Measurements from ENCODE around the gene IL9.

IL9 gene

DNA sequence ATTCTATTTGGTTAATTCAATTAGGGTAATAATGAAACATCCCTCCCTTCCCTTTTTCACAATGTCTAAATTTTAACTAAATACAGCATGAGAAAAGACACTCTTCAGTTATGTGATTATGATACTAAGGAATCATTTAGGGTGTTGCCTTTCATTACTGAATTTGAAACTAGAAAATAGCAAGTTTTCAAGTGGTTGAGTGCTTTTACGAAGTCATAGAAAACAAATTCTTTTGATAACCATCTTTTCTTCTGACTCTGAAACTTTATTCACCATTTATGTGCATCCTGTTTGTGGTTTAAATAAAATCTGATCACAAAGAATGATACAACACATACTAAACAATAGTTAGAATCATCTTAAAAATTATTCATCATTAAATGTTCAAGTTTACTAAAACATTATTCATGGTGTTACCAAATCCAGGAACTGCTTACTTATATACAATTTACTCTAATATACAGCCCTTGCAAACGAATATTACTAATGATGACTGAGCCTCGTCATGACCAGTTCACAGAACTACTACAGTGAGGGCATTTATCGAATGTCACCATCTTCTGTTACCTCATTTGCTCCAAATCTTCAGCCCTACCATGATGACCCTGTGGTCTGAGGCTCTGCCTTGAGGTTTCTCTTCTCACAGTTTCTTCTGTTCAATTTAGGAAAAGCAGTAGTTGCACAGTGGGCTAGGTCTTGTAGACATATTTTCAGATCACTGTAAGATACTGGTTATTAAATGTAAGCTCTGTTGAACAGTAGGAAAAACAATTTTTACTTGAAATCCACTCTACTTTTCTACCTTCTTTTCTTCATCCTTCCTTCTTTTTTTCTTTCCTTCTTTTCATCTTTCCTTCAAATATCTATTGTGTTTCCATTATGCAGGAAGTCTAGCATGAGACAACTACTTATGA is 18.3 kb upstream of the IL9 start:
- DNase-seq (ENCODE audit: low read depth, low spot score) = no peak
- H3K4me1 ChIP-seq (ENCODE audit: insufficient read depth, insufficient read length) = no peaks in the 10 kb centered on the region
- no peaks in the 10 kb centered on the region for H3K27me3 ChIP-seq (ENCODE audit: insufficient read depth, insufficient read length)
- no peaks in the 10 kb centered on the region for H3K36me3 ChIP-seq (ENCODE audit: insufficient read depth, insufficient read length, low read length)
- H3K9me3 ChIP-seq (ENCODE audit: insufficient read depth, low read length) = no peaks in the 10 kb centered on the region
- H3K4me3 ChIP-seq (ENCODE audit: insufficient read length, low read depth) = no peak overlapping the region
- TF ChIP-seq ZNF274 (IDR thresholded peaks at IDR 0.05; ENCODE audit: low read depth, low read length) (no peak), SUZ12 (IDR thresholded peaks at IDR 0.05; ENCODE audit: extremely low read depth, insufficient read depth, insufficient read length) (no peak), YY1 (IDR thresholded peaks at IDR 0.05; ENCODE audit: insufficient read depth, insufficient read length) (no peak)
- H3K9ac ChIP-seq (ENCODE audit: insufficient read length, low read depth) = no peak overlapping the region

GRCh38 chr5:135905144-135905543 is 9.5 kb upstream of the IL9 start:
- no peak overlapping the region for H3K9ac ChIP-seq (ENCODE audit: insufficient read length, low read depth)
- TF ChIP-seq ZNF274 (IDR thresholded peaks at IDR 0.05; ENCODE audit: low read depth, low read length) (no peak), SUZ12 (IDR thresholded peaks at IDR 0.05; ENCODE audit: extremely low read depth, insufficient read depth, insufficient read length) (no peak), YY1 (IDR thresholded peaks at IDR 0.05; ENCODE audit: insufficient read depth, insufficient read length) (no peak)
- no peak for DNase-seq (ENCODE audit: low read depth, low spot score)
- H3K36me3 ChIP-seq (ENCODE audit: insufficient read depth, insufficient read length, low read length) = no peaks in the 10 kb centered on the region
- no peaks in the 10 kb centered on the region for H3K4me1 ChIP-seq (ENCODE audit: insufficient read depth, insufficient read length)
- H3K9me3 ChIP-seq (ENCODE audit: insufficient read depth, low read length) = no peaks in the 10 kb centered on the region
- H3K4me3 ChIP-seq (ENCODE audit: insufficient read length, low read depth) = no peak overlapping the region
- no peaks in the 10 kb centered on the region for H3K27me3 ChIP-seq (ENCODE audit: insufficient read depth, insufficient read length)

DNA sequence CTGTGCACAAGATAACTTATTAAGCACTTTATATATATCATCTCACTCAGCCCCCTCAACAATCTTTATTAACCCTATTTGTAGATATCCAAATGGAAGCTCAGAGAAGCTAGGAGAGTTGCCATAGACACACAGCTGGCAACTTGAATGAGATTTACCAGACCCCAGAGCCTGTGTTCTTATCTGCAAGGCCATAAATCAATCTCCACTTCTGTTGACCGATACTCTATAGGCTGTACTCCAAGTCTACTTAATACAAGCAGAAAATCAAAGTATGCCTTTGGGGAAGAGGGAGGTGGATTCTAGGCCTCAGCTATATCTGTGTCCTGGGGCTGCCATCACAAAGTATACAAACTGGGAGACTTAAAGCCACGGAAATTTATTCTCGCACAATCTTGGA is 6.0 kb upstream of the IL9 start:
- Histone ChIP-seq H3K9me3 (ENCODE audit: insufficient read depth, low read length) (no peaks in the 10 kb centered on the region), H3K27me3 (ENCODE audit: insufficient read depth, insufficient read length) (no peaks in the 10 kb centered on the region), H3K4me3 (ENCODE audit: insufficient read length, low read depth) (no peak overlapping the region), H3K9ac (ENCODE audit: insufficient read length, low read depth) (no peak overlapping the region), H3K36me3 (ENCODE audit: insufficient read depth, insufficient read length, low read length) (no peaks in the 10 kb centered on the region), H3K4me1 (ENCODE audit: insufficient read depth, insufficient read length) (no peaks in the 10 kb centered on the region)
- no peak for DNase-seq (ENCODE audit: low read depth, low spot score)
- no peak for TF ChIP-seq YY1 (IDR thresholded peaks at IDR 0.05; ENCODE audit: insufficient read depth, insufficient read length)
- no peak for TF ChIP-seq ZNF274 (IDR thresholded peaks at IDR 0.05; ENCODE audit: low read depth, low read length)
- TF ChIP-seq SUZ12 (IDR thresholded peaks at IDR 0.05; ENCODE audit: extremely low read depth, insufficient read depth, insufficient read length) = no peak

GRCh38 chr5:135900276-135900675 is 4.6 kb upstream of the IL9 start:
- no peak for DNase-seq (ENCODE audit: low read depth, low spot score)
- no peak for TF ChIP-seq YY1 (IDR thresholded peaks at IDR 0.05; ENCODE audit: insufficient read depth, insufficient read length)
- no peak for TF ChIP-seq SUZ12 (IDR thresholded peaks at IDR 0.05; ENCODE audit: extremely low read depth, insufficient read depth, insufficient read length)
- no peak for TF ChIP-seq ZNF274 (IDR thresholded peaks at IDR 0.05; ENCODE audit: low read depth, low read length)
- H3K4me3 ChIP-seq (ENCODE audit: insufficient read length, low read depth) = no peak overlapping the region
- no peaks in the 10 kb centered on the region for H3K27me3 ChIP-seq (ENCODE audit: insufficient read depth, insufficient read length)
- no peaks in the 10 kb centered on the region for H3K36me3 ChIP-seq (ENCODE audit: insufficient read depth, insufficient read length, low read length)
- no peaks in the 10 kb centered on the region for H3K4me1 ChIP-seq (ENCODE audit: insufficient read depth, insufficient read length)
- no peaks in the 10 kb centered on the region for H3K9me3 ChIP-seq (ENCODE audit: insufficient read depth, low read length)
- H3K9ac ChIP-seq (ENCODE audit: insufficient read length, low read depth) = no peak overlapping the region

- TF ChIP-seq ZNF274 (IDR thresholded peaks at IDR 0.05; ENCODE audit: low read depth, low read length) (no peak), SUZ12 (IDR thresholded peaks at IDR 0.05; ENCODE audit: extremely low read depth, insufficient read depth, insufficient read length) (no peak), YY1 (IDR thresholded peaks at IDR 0.05; ENCODE audit: insufficient read depth, insufficient read length) (no peak)
- H3K36me3 ChIP-seq (ENCODE audit: insufficient read depth, insufficient read length, low read length) = no peaks in the 10 kb centered on the region
- H3K4me3 ChIP-seq (ENCODE audit: insufficient read length, low read depth) = no peak overlapping the region
- no peaks in the 10 kb centered on the region for H3K9me3 ChIP-seq (ENCODE audit: insufficient read depth, low read length)
- DNase-seq (ENCODE audit: low read depth, low spot score) = no peak
- H3K9ac ChIP-seq (ENCODE audit: insufficient read length, low read depth) = no peak overlapping the region
- no peaks in the 10 kb centered on the region for H3K4me1 ChIP-seq (ENCODE audit: insufficient read depth, insufficient read length)
- H3K27me3 ChIP-seq (ENCODE audit: insufficient read depth, insufficient read length) = no peaks in the 10 kb centered on the region
These were observed 3.0 kb upstream of the IL9 start for GRCh38 chr5:135898651-135899050.

DNA sequence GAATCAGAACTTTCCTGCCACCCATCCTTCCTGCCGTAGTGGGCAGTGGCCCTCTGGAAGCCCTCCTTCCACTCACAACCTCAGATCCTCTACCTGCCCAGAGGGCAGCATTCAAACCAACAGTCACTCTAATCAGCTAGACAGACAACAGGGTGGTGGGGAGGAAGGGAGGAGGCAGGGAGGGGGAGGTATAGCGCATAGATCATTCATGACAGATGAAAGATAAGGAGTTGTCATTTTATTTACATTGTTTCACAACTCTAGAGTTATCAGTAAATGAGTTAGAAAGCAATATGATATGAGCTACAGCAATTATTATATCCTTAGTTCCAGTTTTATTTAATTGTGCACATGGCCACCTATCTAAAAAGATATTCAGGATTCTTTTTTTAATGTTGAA is 852 bp downstream of the IL9 start:
- Histone ChIP-seq H3K4me3 (ENCODE audit: insufficient read length, low read depth) (no peak overlapping the region), H3K36me3 (ENCODE audit: insufficient read depth, insufficient read length, low read length) (no peaks in the 10 kb centered on the region), H3K9me3 (ENCODE audit: insufficient read depth, low read length) (no peaks in the 10 kb centered on the region), H3K27me3 (ENCODE audit: insufficient read depth, insufficient read length) (no peaks in the 10 kb centered on the region), H3K4me1 (ENCODE audit: insufficient read depth, insufficient read length) (no peaks in the 10 kb centered on the region), H3K9ac (ENCODE audit: insufficient read length, low read depth) (no peak overlapping the region)
- TF ChIP-seq YY1 (IDR thresholded peaks at IDR 0.05; ENCODE audit: insufficient read depth, insufficient read length) (no peak), SUZ12 (IDR thresholded peaks at IDR 0.05; ENCODE audit: extremely low read depth, insufficient read depth, insufficient read length) (no peak), ZNF274 (IDR thresholded peaks at IDR 0.05; ENCODE audit: low read depth, low read length) (no peak)
- no peak for DNase-seq (ENCODE audit: low read depth, low spot score)

DNA sequence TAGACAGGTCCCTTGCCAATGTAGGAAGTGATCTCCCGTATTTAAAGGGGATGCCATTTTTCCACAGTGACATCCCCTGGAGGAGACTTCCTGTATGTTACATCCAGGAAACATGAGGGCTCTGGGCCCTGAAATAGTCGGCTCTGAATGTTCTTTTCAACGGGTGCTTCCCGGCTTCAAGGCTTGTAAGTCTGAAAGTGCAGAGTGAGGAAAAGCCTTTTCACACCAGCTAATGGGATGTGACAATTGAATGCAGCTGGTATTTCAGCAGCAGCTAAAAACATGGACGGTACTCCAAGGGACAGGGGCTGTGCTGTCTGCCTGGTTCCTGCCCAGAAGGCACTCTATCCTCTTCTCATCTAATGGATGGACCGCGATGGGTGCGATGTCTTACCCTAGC is 1.4 kb downstream of the IL9 start:
- no peaks in the 10 kb centered on the region for H3K27me3 ChIP-seq (ENCODE audit: insufficient read depth, insufficient read length)
- no peak overlapping the region for H3K4me3 ChIP-seq (ENCODE audit: insufficient read length, low read depth)
- no peak for DNase-seq (ENCODE audit: low read depth, low spot score)
- TF ChIP-seq YY1 (IDR thresholded peaks at IDR 0.05; ENCODE audit: insufficient read depth, insufficient read length) = no peak
- no peak for TF ChIP-seq SUZ12 (IDR thresholded peaks at IDR 0.05; ENCODE audit: extremely low read depth, insufficient read depth, insufficient read length)
- TF ChIP-seq ZNF274 (IDR thresholded peaks at IDR 0.05; ENCODE audit: low read depth, low read length) = no peak
- H3K9me3 ChIP-seq (ENCODE audit: insufficient read depth, low read length) = no peaks in the 10 kb centered on the region
- no peak overlapping the region for H3K9ac ChIP-seq (ENCODE audit: insufficient read length, low read depth)
- H3K36me3 ChIP-seq (ENCODE audit: insufficient read depth, insufficient read length, low read length) = no peaks in the 10 kb centered on the region
- H3K4me1 ChIP-seq (ENCODE audit: insufficient read depth, insufficient read length) = no peaks in the 10 kb centered on the region

Data from NT2/D1 (cell line).